AG08396 (cell line): ENCODE data around the gene MCAT.
"Not testable (repeated sequence)": the region's sequence is repeated elsewhere in the genome, so short reads cannot be mapped to it uniquely, and the experiment has no call there.

ENCODE experiments used
- DNase-seq: peaks from one replicate; pipeline ENCODE4 v3.0.0; 2012; ENCODE audit warnings: low spot score, mixed read lengths

Gene MCAT

DNA sequence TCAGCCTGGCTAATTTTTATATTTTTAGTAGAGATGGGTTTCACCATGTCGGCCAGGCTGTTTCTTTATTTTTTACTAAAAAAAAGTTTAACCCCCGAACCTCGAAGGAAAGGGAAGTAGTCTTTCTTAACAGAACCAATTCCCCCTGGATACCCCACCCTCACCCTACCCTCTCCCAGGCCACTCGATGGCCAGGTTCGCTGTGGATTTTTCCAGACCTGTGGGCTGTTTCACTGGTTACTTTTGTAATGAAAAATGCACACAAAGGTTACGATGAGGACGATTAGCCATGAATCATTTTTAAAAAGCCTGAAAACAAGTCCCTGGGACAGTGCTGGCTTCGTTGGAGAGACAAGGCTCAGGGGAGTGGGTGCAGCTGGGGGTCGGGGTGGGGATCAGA lies 10.7 kb upstream of the MCAT start:
- DNase-seq = no peak

DNA sequence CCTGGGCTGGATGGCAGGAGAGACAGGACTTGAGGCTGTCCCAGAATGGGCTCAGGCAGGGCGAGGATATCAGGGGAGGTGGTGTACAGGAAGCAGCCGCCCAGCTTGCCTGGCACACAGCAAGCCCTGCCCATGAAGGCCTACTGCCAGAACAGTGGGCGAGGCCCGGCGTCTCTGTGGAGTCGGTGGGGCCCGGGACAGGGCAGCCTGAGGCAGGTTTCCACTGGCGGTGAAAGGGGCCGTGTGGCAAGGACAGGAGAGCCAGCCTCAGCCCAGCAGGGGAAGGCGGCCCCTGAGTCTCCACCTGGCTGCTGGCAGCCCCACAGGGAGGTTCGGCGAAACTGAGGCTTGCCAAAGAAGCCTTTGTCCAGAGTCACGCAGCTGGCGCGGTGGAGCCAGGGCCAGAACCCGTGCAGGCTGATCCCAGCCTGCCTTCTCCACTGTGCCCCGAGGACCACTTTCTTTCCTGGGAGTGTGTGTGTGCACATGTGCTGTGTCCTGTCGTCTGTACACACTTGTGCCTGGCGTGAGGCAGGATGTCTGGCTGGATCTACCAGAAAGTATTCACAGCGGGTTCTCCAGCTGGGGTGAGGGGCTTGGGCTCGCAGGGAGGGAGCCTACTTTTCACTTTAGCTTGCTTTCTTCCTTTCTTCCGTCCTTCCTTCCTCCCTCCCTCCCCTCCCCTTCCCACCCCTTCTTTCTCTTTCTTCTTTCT lies 9.3 kb upstream of the MCAT start:
- peak; percentile 75 for DNase-seq

DNA sequence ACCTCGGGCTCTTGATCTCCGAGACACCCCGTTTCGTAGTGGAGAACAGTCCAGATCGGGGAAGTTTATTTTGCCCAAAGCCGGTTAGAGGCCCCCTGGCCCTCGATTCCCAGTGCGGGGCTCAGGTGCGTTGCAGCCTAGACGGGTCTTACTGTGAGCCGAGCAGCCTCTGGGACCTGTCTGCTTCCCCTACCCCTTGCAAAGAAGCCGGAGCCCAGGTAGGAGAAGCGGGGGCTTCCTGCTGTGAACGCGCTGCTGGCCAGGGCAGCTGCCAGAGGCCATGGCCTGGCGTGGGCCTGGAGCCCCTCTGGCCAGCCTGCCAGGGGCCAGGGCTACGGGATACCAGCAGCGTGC lies 8.8 kb upstream of the MCAT start:
- DNase-seq = no peak

DNA sequence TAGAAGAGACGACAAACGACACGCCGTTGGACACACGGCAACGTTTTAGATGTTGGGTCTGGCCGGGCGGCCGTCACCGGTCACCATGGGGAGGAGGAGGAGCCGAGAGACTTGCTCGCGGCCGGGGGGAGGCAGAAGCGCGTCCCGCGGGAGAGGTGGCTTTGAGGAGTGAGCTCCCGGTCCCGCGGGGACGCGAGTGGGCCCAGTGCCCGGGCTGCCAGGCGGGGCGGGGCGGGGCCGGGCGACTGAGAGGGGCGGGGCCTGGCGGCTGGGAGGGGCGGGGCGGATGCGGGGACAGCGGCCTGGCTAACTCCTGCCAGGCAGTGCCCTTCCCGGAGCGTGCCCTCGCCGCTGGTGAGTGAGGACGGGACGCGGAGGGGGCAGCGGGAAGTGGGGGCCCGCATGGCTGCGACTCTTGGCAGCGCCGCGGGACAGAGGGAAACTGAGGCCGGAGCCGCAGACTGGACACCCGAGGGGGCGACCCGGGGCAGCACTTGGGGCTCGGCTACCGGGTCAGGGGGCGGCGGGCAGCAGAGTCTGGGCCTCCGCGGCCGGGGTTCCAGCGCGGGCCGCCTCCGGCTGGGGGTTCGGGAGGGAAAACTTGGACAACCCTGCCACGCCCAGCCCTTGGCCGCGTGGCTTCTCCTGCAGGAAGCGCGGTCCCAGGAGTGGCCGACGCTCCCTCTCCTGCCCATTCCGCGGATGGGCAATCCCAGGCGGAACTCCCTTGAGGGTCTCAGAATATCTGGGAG lies 8.2 kb upstream of the MCAT start, which contains the start of gene TSPO:
Gene TSPO, plus strand, starts transcription at position 309 of the 752 bp plus-strand sequence. CDS start 7,680 bp downstream, outside the sequence.
- peak; percentile 95 for DNase-seq

DNA sequence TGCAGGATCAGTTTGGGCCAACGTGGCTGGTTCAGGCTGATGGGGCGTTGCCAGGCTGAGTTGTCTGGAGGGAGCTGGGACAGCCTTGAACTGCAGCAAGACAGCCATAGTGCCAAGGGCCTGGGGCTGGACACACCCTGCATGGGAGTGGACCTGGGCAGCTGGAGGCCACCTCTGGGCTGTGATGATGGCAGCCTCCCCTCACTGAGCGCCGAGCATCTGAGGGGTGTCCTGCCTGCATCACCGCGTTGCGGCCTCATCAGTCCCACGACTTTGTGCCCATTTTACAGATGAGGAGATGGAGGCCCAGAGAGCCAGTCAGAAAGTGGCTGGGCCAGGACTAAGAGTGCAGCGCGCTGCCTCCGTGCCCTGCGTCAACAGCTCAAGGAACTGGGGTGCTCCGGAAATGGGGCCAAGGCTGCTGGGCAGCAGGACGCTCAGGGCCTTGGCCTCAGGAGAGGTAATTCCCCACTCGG lies 7.6 kb upstream of the MCAT start:
- DNase-seq = no peak

DNA sequence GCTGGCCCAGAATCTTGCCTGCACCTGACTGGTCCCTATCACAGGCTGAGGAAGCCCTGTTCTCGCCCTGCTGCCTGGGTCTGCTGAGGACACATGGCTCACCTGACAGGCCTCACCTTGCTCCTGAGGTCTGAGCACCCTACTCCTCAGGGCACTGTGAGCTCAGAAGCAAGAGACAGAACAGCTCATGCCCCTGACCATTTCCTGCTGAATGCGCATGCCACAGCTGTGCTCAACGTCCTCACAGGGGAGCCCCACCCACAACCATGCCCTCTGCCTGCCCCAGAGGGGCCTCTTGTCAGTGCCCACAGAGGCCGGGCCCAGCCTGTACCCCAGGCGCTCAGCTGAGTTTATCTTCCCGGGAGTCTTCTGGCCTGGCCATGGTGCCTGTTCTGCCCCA lies 5.4 kb upstream of the MCAT start:
- DNase-seq = no peak

DNA sequence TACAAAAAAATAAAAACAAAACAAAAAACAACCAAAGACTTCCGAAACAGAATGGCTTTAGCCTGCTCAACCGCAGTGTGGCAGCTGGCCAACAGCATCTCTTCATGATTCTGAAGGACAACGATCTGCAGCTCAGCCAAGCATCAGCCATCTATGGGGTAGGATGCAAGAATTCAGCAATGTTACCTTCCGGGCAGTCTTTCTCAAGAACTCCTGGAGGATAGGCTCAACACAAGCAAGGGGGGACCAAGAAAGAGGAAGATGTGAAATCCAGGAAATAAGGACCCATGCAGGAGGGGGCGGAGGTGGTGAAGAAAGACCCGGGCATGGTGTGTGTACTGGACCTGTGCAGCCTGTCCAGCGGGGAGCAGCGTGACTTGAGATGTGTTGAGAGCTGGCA lies 4.6 kb upstream of the MCAT start:
- DNase-seq = no peak

DNA sequence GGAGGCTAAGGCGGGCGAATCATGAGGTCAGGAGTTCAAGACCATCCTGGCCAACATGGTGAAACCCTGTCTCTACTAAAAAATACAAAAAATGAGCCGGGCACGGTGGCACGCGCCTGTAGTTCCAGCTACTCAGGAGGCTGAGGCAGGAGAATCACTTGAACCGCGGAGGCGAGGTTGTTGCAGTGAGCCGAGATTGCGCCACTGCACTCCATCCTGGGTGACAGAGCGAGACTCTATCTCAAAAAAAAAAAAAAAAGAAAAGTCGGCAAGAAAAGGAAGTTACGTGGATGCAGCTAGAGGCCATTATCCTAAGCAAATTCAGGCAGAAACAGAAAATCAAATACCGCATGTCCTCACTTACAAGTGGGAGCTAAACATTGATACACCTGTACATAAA lies 3.1 kb upstream of the MCAT start:
- not testable (repeated sequence) for DNase-seq

DNA sequence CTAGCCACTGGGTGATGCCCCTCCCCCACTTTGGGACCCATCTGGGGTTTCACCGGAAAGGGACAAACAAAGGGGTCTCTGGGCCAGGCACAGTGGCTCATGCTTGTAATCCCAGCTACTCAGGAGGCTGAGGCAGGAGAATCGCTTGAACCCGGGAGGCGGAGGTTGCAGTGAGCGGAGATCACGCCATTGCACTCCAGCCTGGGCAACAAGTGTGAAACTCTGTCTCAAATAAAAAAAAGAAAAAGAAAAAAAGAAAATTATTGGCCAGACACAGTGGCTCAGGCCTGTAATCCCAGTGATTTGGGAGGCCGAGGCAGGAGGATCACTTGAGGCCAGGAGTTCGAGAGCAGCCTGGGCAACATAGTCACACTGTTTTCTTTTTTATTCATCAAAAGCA lies 2.2 kb upstream of the MCAT start:
- not testable (repeated sequence) for DNase-seq

DNA sequence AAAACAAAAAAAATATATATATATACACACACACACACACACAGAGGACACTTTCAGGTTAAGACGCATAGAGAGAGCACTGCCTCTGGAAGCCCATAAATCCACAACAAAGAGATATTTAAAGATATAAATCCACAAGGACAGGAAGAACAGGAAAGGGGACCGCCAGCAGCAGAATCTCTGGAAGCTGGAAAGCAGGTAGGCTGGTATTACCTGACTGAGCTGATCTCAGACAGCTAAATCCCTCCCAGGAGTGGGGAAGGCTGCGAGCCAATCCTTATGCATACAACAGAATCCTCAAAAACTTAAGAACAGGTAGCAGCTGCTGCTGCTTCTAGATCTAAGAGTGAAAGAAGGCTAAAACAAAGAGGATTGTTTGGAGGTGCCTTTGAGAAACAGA lies 1.8 kb upstream of the MCAT start:
- no peak for DNase-seq

DNA sequence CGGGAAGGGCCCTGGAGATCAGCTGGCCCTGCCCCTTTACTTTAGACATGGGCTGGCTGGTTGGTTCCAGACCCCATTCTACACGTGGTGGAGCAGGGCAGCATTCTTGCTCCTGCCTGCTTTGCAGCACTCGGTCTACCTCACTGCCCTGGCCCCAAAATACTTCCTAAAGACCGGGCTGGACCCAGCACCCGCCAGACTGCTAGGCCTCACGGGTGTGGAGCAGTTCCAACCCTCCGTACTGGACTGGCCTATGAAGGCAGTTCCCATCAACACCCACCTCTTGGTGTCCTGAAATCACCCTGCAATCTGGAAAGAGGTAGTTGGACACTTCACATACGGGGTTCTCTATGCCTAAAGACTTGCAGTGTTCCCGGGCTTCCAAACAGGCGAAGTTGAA lies 6.4 kb downstream of the MCAT start:
- DNase-seq = no peak

DNA sequence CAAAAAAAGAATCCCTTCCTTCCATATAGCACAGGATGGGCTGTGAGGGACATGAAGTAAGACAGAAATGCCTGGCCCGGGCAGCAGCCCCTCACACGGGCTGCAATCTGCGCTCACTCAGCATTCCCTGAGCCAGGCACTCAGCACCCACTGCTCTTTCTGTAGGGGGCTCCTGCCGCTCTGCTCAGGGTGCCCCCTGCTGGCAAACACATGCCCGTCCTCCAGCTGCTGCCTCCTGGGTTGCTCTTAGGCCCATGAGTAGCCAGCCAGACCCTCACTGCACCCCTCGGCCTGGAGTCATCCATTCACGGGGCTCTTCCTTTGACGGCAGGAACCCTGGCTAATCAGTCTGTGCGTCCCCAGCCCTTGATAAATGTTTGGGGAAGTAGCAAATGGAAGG lies 6.9 kb downstream of the MCAT start:
- DNase-seq = peak; percentile 79

DNA sequence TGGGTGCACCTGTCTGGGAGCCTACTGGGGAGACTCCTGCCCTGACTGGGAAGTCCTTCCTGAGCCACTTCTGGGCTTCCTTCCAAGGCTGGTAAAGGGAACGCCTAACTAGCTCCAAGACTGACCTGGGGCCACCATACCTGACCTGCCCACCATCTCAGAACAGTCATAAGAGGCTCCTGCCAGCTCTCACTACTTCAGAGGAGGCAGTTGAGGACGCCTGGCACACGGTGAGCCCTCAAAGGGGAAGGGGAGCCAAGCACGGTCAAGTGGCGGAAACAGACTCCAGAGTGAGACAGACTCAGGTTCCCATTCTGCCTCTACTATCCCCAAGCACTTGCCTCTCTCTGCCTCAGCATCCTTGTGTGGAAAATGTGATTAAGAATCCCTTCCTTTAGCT lies 7.6 kb downstream of the MCAT start:
- DNase-seq = no peak

DNA sequence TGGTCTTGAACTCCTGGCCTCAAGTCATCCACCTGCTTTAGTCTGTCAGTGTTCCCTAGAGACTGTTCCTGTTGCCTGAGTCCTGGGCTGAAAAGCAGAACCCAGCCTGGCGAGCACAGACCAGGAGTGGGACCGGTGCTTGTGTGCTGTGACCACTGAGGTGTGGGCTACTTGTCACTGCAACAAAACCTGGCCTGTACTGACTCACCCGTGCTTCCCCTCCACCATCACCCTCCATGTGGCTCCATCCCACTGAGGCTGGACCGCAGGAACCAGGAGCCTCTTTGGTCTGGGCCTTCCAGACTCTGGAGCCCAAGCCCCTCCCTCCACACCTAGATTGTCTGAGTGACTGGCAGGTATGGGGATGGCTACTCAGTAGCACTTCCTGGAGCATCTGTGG lies 8.6 kb downstream of the MCAT start:
- DNase-seq = no peak

DNA sequence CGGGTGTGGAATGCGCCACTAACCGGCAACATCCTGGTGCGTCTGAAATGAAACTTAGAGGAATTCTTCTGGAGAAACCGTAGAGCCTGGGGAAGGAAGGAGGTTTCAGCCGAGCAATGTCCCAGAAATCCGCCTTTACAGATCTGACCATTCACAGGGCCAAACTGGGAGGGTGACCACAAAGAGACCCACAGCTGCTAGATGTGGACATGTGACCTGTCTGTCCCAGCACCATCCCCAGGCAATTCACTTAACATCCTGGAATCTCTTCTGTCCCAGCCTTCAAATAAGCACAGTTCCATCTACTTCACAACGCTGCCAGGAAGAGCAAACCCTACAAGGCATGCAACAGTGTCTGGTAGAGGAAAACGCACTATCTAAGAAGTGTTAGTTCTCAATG lies 9.8 kb downstream of the MCAT start:
- DNase-seq = no peak

DNA sequence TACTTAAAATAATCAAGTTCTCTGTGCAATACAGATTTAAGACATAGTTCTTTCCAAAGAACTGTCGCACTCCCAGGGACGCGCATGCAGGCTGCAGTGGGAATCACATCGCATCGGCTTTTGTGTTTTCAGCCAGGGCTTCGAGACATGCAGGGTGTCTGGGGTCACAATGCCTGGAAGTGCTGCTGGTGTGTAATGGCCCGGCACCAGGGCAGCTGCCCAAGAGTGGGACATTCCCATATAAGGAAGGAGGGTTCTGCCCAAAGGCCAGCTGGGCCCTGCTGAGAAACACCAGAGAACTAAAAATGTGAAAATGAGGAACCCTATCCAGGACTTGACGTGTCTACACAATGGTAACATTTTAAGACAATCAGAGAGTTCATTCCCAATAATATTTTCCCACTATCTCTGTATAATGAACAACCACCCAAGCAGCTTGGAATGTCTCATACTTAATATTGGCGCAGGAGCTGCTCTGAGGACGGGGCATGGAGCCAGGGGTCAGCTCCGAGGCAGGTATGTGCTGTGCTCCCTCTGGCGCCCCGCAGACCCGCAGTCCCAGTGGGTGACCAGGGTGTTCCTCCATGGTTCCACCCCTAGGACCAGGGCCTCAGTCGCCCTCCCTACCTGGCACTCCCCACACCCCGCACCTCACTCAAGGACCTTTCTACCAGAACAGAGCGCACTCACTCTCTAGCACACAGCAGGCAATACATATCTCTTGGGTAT lies 11.3 kb downstream of the MCAT start:
- no peak for DNase-seq

DNA sequence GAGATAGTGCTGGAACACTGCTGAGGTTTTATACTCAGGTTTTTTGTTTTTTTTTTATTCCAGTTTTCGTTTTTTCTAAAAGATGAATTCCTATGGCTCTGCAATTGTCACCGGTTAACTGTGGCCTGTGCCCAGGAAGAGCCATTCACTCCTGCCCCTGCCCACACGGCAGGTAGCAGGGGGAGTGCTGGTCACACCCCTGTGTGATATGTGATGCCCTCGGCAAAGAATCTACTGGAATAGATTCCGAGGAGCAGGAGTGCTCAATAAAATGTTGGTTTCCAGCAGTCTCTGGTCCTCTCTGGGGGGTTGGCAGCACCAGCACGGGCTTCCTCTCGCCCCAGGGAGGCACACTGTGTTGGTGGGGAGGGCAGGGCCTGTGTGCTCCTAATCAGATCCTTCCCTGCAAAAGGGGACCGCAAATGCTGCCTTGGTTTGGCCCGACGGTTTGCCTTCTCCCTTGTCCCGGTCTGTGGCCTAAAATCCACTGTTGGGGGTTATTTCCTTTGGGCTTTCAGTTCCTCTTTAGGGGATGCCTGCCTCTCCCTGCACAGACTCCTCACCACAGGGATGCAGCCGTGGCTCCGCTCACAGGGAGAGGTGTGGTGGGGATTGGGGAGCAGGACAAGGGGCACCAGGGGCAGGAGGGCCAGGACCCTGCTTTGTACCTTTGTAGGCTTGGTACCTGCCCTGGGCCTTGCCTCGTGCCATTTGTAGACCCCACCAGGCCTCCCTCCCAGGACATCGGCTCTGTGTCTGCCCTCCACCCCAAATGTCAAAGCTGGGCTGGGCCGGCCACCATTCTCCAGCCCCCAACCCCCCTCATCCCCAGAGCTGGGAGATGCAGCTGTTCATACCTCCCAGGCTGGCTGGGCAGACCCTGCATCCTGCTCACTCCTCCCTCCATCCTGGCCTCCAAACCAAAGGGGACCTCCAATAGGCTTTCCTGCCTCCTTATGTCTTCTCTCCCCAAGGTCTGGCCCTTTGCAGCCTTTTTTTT lies 13.5 kb downstream of the MCAT start:
- DNase-seq = no peak

DNA sequence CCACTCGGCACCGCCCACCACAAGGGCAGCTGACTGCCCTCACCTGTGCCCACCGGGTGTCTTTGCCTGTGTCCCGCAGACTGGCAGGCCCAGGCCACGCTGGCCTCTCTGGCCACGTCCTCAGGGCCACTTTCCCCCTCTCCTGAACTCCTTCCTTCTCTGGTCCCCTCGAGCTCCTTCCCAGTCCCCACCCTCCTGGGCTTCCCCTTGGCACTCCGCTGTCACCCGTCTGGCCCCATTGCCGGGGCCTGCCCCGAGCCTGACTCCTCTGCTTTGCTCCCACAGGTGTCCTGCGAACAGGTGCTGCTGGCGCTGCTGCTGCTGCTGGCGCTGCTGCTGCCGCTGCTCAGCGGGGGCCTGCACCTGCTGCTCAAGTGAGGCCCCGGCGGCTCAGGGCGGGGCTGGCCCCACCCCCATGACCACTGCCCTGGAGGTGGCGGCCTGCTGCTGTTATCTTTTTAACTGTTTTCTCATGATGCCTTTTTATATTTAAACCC lies 14.2 kb downstream of the MCAT start:
- DNase-seq = no peak

DNA sequence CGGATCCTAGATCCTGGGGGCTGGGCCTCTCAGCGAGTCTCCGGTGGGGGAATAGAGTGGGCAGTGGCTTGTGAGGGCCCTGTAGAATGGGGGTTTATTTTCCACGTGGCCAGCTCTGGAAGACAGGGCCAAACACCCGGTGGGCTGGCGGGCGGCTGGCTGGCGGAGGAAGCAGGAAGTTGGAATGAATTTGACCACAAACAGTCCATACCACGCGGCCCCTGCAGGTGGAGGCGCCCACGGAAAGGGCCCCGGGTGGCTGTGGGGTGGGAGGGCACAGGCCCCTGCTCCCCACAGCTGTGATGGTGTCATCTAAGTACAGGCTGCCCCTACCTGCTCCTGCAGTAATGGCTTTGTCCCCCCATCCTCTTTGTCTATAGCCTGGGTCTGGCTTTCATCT lies 15.1 kb downstream of the MCAT start:
- no peak for DNase-seq

DNA sequence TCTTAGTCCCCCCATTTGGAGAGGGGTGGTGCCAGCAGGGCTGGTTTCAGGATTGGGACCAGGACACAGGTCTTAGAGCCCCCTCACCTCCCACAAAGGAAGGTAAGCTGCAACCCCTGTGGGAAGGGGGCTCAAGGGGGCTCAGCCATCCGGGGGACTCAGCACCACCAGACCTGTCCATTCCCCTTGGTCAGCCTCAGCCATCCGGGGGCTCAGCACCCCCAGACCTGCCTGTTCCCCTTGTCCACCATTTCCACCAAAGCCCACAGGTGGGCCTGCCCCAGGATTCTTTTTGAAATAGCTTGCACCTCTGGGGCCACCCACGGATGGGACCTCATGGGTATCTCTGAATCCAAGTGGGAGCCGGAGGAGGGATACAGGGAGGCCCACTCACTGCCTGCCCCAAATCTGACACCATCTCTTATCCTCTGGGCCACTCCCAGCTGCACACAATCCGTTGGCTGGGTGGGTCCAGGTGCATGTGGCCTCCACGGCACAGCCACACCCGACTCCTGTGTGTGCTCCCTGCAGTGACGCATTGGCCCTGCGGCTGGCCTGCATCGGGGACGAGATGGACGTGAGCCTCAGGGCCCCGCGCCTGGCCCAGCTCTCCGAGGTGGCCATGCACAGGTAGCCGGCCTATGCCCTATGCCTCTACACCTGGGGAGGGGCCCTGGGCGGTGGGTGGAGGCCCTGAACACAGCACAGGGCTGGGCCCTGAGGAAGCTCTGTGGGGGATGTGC lies 15.9 kb downstream of the MCAT start:
- no peak for DNase-seq
